HCT116 (cell line): ENCODE data around the gene AKR7A2. TPM values are rescaled to one million over a fixed set of nuclear protein-coding genes. Genes with fewer than 3 reads are reported as not detected.

Source experiments
- ATAC-seq: fragments of 200-7000 bp; cut with Tn5 transposase; 2 replicates; pipeline ENCODE4 v1.9.1; 2020; ENCODE audit warnings: mild to moderate bottlenecking, moderate library complexity
- BruUV-seq: library from RNA; stranded (reverse); fragments of 400-500 nt; replicated peaks from 2 replicates; lab custom pipeline; 2021; lab: Mats Ljungman, UMichigan
- CTCF ChIA-PET: fragments of 300-600 bp; sonication (Branson Sonifier 250); formaldehyde crosslinking; loops from one replicate; lab custom pipeline; 2021; ENCODE audit warnings: antibody characterized with exemption; lab: Charles Lee
- POLR2A ChIA-PET: fragments of 300-600, 350-600 bp; sonication (Branson Sonifier 250); formaldehyde crosslinking; loops from one replicate; lab custom pipeline; 2021; ENCODE audit warnings: antibody characterized with exemption; lab: Charles Lee
- RAD21 ChIA-PET, 2 experiments: fragments of 300-600 bp; sonication (Branson Sonifier 250); formaldehyde crosslinking; loops; one replicate each; lab custom pipeline; 2023; ENCODE audit warnings: low total read pairs in 2 of 2; ENCODE audit not compliant: uncharacterized antibody in 2 of 2, unreplicated experiment in 2 of 2, low non-redundant PET in 1 of 2; lab: Charles Lee
- DNase-seq: peaks from one replicate; pipeline ENCODE4 v3.0.0-alpha.2; 2010; ENCODE audit warnings: low read depth, low spot score
- H2AFZ ChIP-seq: fragments of 200-600 bp; shearing (Covaris generic), sonication (generic); 2 replicates; pipeline ENCODE4 v1.6.1; 2017; ENCODE audit warnings: low read depth, mixed run types, mixed read lengths, antibody characterized with exemption, low read length; ENCODE audit not compliant: poor library complexity, severe bottlenecking
- H3K27ac ChIP-seq: 2 replicates; pipeline ENCODE4 v1.5.1; 2012; ENCODE audit warnings: low read depth, low read length
- H3K27me3 ChIP-seq: fragments of 200-600 bp; sonication (generic); 2 replicates; pipeline ENCODE4 v1.6.1; 2016; ENCODE audit warnings: mixed run types, low read length, mixed read lengths; ENCODE audit not compliant: insufficient read depth
- H3K36me3 ChIP-seq, 2 experiments: fragments of 200-500 bp in 1 of 2; fragments of 200-600 bp in 1 of 2; sonication (Bioruptor generic) in 1 of 2; sonication (generic) in 1 of 2; 2 replicates each; pipeline versions ENCODE4 v1.5.1 to v1.6.1; 2014 to 2016; ENCODE audit warnings: low read length in 2 of 2, inconsistent platforms in 1 of 2, mixed read lengths in 1 of 2, mixed run types in 1 of 2; ENCODE audit not compliant: insufficient read depth in 2 of 2, control insufficient read depth in 1 of 2
- H3K4me1 ChIP-seq, 2 experiments: fragments of 200-600 bp in 1 of 2; sonication (generic) in 1 of 2; 2 replicates each; pipeline versions ENCODE4 v1.5.1 to v1.6.1; 2012 to 2017; ENCODE audit warnings: low read length in 2 of 2, inconsistent platforms in 1 of 2, mild to moderate bottlenecking in 1 of 2, mixed read lengths in 1 of 2, mixed run types in 1 of 2, moderate library complexity in 1 of 2; ENCODE audit not compliant: insufficient read depth in 2 of 2, control insufficient read depth in 1 of 2
- H3K4me2 ChIP-seq: fragments of 200-600 bp; sonication (generic); 2 replicates; pipeline ENCODE4 v1.6.1; 2017; ENCODE audit warnings: mixed run types, low read length, mixed read lengths
- H3K4me3 ChIP-seq, 2 experiments: fragments of 200-600 bp in 1 of 2; sonication (generic) in 1 of 2; replicated peaks in 1 of 2; 2 replicates each; pipeline ENCODE4 v1.5.1; 2011 to 2016; ENCODE audit warnings: low read length in 2 of 2, control low read depth in 1 of 2, low read depth in 1 of 2, mild to moderate bottlenecking in 1 of 2, mixed read lengths in 1 of 2, mixed run types in 1 of 2
- H3K79me2 ChIP-seq: fragments of 200-600 bp; sonication (generic); 2 replicates; pipeline ENCODE4 v1.6.1; 2017; ENCODE audit warnings: mild to moderate bottlenecking, mixed run types, low read length, moderate library complexity, mixed read lengths; ENCODE audit not compliant: insufficient read depth
- H3K9ac ChIP-seq: fragments of 200-600 bp; sonication (generic); 2 replicates; pipeline ENCODE4 v1.6.1; 2016; ENCODE audit warnings: low read length, mixed read lengths
- H3K9me2 ChIP-seq: fragments of 200-600 bp; sonication (generic), shearing (Covaris generic); 2 replicates; pipeline ENCODE4 v1.6.1; 2017; ENCODE audit warnings: mixed run types, mild to moderate bottlenecking, moderate library complexity; ENCODE audit not compliant: insufficient read depth
- H3K9me3 ChIP-seq, 2 experiments: fragments of 200-500 bp in 1 of 2; fragments of 200-600 bp in 1 of 2; sonication (Bioruptor generic) in 1 of 2; sonication (generic) in 1 of 2; 2 replicates each; pipeline ENCODE4 v1.6.1; 2014 to 2017; ENCODE audit warnings: low read length in 2 of 2, mixed read lengths in 2 of 2, inconsistent platforms in 1 of 2, low read depth in 1 of 2, mild to moderate bottlenecking in 1 of 2, mixed run types in 1 of 2, moderate library complexity in 1 of 2; ENCODE audit not compliant: control insufficient read depth in 1 of 2, insufficient read depth in 1 of 2
- H4K20me1 ChIP-seq: fragments of 200-600 bp; sonication (generic), shearing (Covaris generic); 2 replicates; pipeline ENCODE4 v1.6.1; 2017; ENCODE audit warnings: mixed run types, mild to moderate bottlenecking, moderate library complexity; ENCODE audit not compliant: insufficient read depth
- CBX3 ChIP-seq: IDR thresholded peaks from 2 replicates; pipeline ENCODE4 v1.6.1; 2012; ENCODE audit warnings: low read depth
- CEBPB ChIP-seq: IDR thresholded peaks from 2 replicates; pipeline ENCODE4 v1.6.1; 2012; ENCODE audit warnings: low read depth
- EZH2 ChIP-seq: fragments of 200-600 bp; sonication (generic); IDR thresholded peaks from 2 replicates; pipeline ENCODE4 v1.6.1; 2017; ENCODE audit warnings: antibody characterized with exemption, mixed run types
- MAX ChIP-seq: IDR thresholded peaks from 2 replicates; pipeline ENCODE4 v1.6.1; 2012
- POLR2A ChIP-seq: IDR thresholded peaks from 2 replicates; pipeline ENCODE4 v1.7.0; 2011; ENCODE audit warnings: borderline replicate concordance; ENCODE audit not compliant: insufficient read depth, insufficient read length; ENCODE audit errors: extremely low read depth
- SIN3A ChIP-seq: IDR thresholded peaks from 2 replicates; pipeline ENCODE4 v1.6.1; 2012; ENCODE audit warnings: low read depth
- TCF7L2 ChIP-seq: IDR thresholded peaks from 2 replicates; pipeline ENCODE4 v1.7.0; 2011; ENCODE audit warnings: borderline replicate concordance, inconsistent platforms; ENCODE audit not compliant: insufficient read depth, insufficient read length; ENCODE audit errors: extremely low read depth
- ZBTB33 ChIP-seq: IDR thresholded peaks from 2 replicates; pipeline ENCODE4 v1.6.1; 2011; ENCODE audit warnings: mild to moderate bottlenecking, low read length, moderate library complexity; ENCODE audit not compliant: insufficient replicate concordance; ENCODE audit errors: extremely low read depth
- ZFX ChIP-seq: fragments of 450-650 bp; IDR thresholded peaks from 2 replicates; pipeline ENCODE4 v1.6.1; 2017
- ZNF274 ChIP-seq: fragments of 200-500 bp; sonication (Bioruptor generic); IDR thresholded peaks from 2 replicates; pipeline ENCODE4 v1.6.1; 2014; ENCODE audit warnings: mild to moderate bottlenecking, low read depth, low read length, inconsistent platforms
- intact Hi-C: fragments of 100-400 bp; cut with micrococcal nuclease; formaldehyde crosslinking; loops from 2 replicates; pipeline ENCODE4 v1.10.0; 2022
- total RNA-seq: library from RNA; stranded (reverse); gene quantifications from one replicate; pipeline ENCODE4 v1.2.1, GENCODE V29; 2021; ENCODE audit not compliant: unreplicated experiment

AKR7A2 gene
- total RNA-seq, 1 experiment from 2014 or later = 90.8 TPM

GRCh38 chr1:19359357-19359756 is 47.4 kb upstream of the AKR7A2 start:
- H2AFZ ChIP-seq = no peak overlapping the region
- peaks cover 9% of the 10 kb centered on the region; the same call in 1 of the 2 replicates for H3K79me2 ChIP-seq
- ChIA-PET POLR2A (no interaction called here), CTCF (no interaction called here), RAD21 (no interaction called here)
- peaks cover 5 to 6% of the 10 kb centered on the region in 2 experiments; a peak in 1 of 4 replicates for H3K36me3 ChIP-seq
- no peak overlapping the region for H3K4me3 ChIP-seq
- H3K9me2 ChIP-seq = no peaks in the 10 kb centered on the region
- no peaks in the 10 kb centered on the region for H4K20me1 ChIP-seq
- H3K27me3 ChIP-seq = no peaks in the 10 kb centered on the region
- H3K27ac ChIP-seq = no peak overlapping the region
- BruUV-seq = no TSS peak
- ATAC-seq = no peak
- H3K4me1 ChIP-seq = no peaks in the 10 kb centered on the region
- intact Hi-C loops = no loop called here
- no peak overlapping the region for H3K4me2 ChIP-seq
- no peak for DNase-seq
- TF ChIP-seq POLR2A (no peak), ZBTB33 (no peak), ZNF274 (no peak), TCF7L2 (no peak), ZFX (no peak), CEBPB (no peak), EZH2 (no peak)
- no peak overlapping the region for H3K9ac ChIP-seq
- no peaks in the 10 kb centered on the region for H3K9me3 ChIP-seq

GRCh38 chr1:19358710-19359109 is 46.8 kb upstream of the AKR7A2 start:
- no TSS peak for BruUV-seq
- Histone ChIP-seq H3K79me2 (peaks cover 4% of the 10 kb centered on the region; the same call in 1 of the 2 replicates), H4K20me1 (no peaks in the 10 kb centered on the region), H3K4me2 (no peak overlapping the region), H3K36me3 (peaks cover 5 to 6% of the 10 kb centered on the region in 2 experiments; a peak in 2 of 4 replicates), H3K27me3 (no peaks in the 10 kb centered on the region), H3K4me3 (no peak overlapping the region), H3K9ac (no peak overlapping the region), H3K4me1 (no peaks in the 10 kb centered on the region), H2AFZ (no peak overlapping the region), H3K27ac (no peak overlapping the region), H3K9me3 (no peaks in the 10 kb centered on the region), H3K9me2 (no peaks in the 10 kb centered on the region)
- TF ChIP-seq SIN3A (no peak), MAX (no peak), CBX3 (no peak)
- DNase-seq = no peak
- ATAC-seq = no peak
- ChIA-PET RAD21 (no interaction called here), CTCF (no interaction called here), POLR2A (no interaction called here)
- intact Hi-C loops = no loop called here
